Measurements from ENCODE around the gene C1orf116. TPM values are rescaled to one million over a fixed set of nuclear protein-coding genes. Genes with fewer than 3 reads are reported as not detected.

The C1orf116 gene
- total RNA-seq, 2 experiments from 2014 or later: not detected

DNA sequence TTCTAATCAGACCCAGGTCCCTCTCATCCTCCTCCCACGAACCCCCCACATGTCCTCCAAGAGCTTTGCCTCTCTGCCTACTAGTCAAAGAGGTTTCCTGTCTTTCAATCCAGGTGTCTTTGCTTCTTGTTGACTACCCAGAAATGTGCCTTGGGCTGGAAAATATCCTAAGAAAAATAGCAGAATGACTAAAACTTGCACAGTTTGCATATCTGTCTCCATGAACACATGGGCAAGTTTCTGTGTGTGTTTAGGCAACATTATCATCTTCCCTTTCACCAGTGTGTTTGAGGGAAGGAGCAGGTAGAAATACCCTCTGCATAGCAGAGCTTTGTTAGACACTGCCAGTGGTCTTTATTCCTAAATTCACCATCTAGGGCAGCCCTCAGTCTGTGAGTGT, 1.5 kb downstream of the C1orf116 start:
- no peak overlapping the region for H3K27ac Mint-ChIP-seq
- peaks cover 49% of the 10 kb centered on the region for H3K27me3 Mint-ChIP-seq
- no peaks in the 10 kb centered on the region for H3K4me1 Mint-ChIP-seq (ENCODE audit: low read depth)
- CTCF ChIA-PET: interaction anchor here (0.8 kb wide), 1 partner anchor 22 kb away, joined by 3 read pairs; the partner anchor contains the start of gene PFKFB2
- H3K9me3 Mint-ChIP-seq: no peaks in the 10 kb centered on the region
- POLR2A ChIA-PET: no interaction called here
- no peak overlapping the region for H3K4me3 Mint-ChIP-seq
- intact Hi-C loops (cut with micrococcal nuclease): no loop called here
- no peaks in the 10 kb centered on the region for H3K36me3 Mint-ChIP-seq
- no peak for DNase-seq

DNA sequence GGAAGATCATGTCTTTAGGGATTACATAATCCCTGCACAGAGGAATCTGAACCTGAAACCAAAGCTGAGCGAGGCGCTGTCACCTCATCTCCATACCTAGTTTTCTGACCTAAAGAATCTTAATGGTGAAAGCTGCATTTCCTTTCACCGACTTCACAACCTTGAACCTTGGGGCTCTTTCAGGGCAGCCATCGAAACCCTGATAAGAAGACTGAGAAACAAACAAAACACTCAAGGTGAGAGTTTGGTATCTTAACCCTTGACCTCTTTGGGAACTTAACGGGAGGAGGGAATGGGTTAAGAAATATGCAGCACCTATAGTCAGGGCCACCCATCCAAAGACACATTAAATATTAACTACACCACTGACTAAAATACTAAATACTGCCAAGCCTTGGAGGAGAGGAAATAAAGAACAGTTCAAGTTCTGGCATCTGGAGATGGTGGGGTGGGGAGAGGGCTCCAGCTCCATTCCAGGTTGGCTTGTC, 2.0 kb downstream of the C1orf116 start:
- Mint-ChIP-seq H3K36me3 (no peaks in the 10 kb centered on the region), H3K9me3 (no peaks in the 10 kb centered on the region), H3K27ac (no peak overlapping the region), H3K4me3 (no peak overlapping the region), H3K4me1 (ENCODE audit: low read depth) (no peaks in the 10 kb centered on the region), H3K27me3 (peaks cover 49% of the 10 kb centered on the region)
- intact Hi-C loops (cut with micrococcal nuclease): no loop called here
- CTCF ChIA-PET: no interaction called here
- POLR2A ChIA-PET: no interaction called here
- DNase-seq: no peak

DNA sequence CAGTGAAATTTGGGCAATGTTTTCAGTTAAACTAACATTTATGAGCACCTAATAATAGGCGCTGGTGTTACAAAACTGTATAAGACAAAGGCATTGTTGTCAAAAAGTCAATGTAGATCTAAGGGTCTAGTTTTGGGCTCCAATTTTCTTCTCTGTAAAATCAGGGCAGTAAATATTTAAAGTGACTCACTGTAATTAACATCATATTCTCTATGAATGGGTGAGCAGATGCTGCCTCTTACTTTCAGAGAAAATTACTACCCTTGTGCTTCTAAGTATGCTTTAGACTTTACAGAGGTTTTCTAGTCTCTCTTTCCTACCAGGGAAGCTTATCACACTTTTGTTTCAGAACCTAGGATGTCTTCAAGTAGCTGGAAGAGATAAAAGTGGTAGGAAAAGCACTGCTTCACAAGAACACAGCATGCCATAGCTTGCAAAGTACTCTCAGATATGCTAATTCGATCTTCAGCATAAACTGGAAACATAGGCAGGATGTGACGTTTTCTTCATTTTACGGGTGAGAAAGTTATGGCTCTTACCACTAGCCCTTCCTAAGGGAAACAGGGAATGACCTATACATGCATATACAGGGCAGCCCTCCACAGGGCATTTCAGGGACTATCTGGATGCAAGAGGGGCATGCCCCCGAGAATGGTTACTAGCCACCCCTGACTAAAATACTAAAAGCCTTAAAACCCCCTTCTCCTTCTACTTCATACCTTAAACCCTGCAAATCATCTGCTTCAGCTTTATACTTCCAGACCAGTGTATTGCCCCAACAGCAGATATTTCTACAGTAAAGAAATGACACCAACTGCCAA, 2.6 kb downstream of the C1orf116 start:
- H3K36me3 Mint-ChIP-seq: no peaks in the 10 kb centered on the region
- DNase-seq: no peak
- intact Hi-C loops (cut with micrococcal nuclease): no loop called here
- peaks cover 47% of the 10 kb centered on the region for H3K27me3 Mint-ChIP-seq
- H3K9me3 Mint-ChIP-seq: no peaks in the 10 kb centered on the region
- no peak overlapping the region for H3K27ac Mint-ChIP-seq
- H3K4me1 Mint-ChIP-seq (ENCODE audit: low read depth): no peaks in the 10 kb centered on the region
- POLR2A ChIA-PET: no interaction called here
- H3K4me3 Mint-ChIP-seq: no peak overlapping the region
- CTCF ChIA-PET: interaction anchor here (1.1 to 1.3 kb wide), 2 partner anchors 20 to 46 kb away, joined by 3 read pairs; no protein-coding TSS in a partner anchor

DNA sequence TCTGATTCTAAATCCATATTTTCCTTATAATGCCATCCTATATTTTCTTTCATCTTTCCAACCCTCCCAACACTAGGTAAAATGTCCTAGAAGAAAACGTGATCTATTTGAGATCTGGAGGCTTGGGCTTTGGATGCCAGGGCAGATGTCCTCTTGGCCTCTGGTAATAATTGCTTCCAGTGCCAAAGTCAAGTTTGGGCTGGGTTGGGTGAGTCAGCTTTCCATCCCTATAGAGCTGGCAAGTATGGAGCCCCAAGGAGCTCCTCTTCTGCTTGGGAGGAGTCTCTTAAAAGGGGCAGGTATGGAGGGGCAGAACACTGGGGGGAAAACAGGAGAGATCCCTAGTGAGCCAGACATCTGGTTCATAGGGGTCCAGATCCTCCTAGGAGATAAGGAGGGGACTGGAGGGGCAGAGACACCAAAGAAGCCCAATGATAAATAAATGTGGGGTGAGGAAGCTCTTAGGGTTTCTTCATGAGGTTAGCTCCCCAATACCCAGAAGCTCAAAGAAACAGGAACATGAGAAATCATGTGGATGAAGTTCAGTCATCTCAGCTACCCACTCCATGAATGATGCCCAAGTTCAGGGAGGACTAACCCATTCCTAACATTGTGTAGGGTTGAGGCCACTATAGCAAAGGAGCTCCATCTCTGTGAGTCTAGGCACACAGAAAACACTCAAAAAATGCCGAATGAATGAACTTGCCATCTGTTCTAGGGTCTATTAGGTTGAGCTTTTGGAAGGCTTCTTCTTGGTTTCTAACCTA, 3.5 kb downstream of the C1orf116 start:
- Mint-ChIP-seq H3K9me3 (no peaks in the 10 kb centered on the region), H3K4me3 (no peak overlapping the region), H3K4me1 (ENCODE audit: low read depth) (no peaks in the 10 kb centered on the region), H3K27me3 (peaks cover 46% of the 10 kb centered on the region), H3K36me3 (no peaks in the 10 kb centered on the region), H3K27ac (no peak overlapping the region)
- no peak for DNase-seq
- intact Hi-C loops (cut with micrococcal nuclease): no loop called here
- CTCF ChIA-PET: interaction anchor here (1.1 to 1.3 kb wide), 2 partner anchors 21 to 45 kb away, joined by 3 read pairs; no protein-coding TSS in a partner anchor
- POLR2A ChIA-PET: interaction anchor here (0.6 kb wide), 1 partner anchor 611 kb away, joined by 5 read pairs; no protein-coding TSS in a partner anchor

DNA sequence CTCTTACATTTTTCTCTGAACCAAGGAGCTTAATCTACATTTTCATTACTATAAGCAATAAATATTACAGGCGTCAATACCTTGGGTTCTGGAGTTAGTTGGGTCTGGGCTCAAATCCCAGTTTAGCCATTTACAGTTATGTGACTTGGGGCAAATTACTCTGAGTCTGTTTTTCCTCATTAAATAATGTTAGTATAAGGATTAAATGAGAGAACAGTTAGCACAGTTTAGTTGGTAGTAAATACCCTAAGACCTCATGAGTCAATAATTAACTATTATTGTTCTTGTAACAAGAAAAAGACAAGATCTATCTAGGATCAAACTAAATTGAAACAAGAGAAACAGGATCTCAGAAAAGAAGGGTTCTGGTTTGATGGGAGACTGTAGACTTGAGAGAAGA, 4.6 kb downstream of the C1orf116 start:
- no peaks in the 10 kb centered on the region for H3K36me3 Mint-ChIP-seq
- CTCF ChIA-PET: interaction anchor here (0.5 kb wide), 1 partner anchor 537 kb away, joined by 3 read pairs; no protein-coding TSS in a partner anchor
- intact Hi-C loops (cut with micrococcal nuclease): no loop called here
- H3K27ac Mint-ChIP-seq: no peak overlapping the region
- POLR2A ChIA-PET: no interaction called here
- DNase-seq: no peak
- H3K9me3 Mint-ChIP-seq: no peaks in the 10 kb centered on the region
- no peak overlapping the region for H3K4me3 Mint-ChIP-seq
- H3K27me3 Mint-ChIP-seq: peaks cover 44% of the 10 kb centered on the region
- no peaks in the 10 kb centered on the region for H3K4me1 Mint-ChIP-seq (ENCODE audit: low read depth)

DNA sequence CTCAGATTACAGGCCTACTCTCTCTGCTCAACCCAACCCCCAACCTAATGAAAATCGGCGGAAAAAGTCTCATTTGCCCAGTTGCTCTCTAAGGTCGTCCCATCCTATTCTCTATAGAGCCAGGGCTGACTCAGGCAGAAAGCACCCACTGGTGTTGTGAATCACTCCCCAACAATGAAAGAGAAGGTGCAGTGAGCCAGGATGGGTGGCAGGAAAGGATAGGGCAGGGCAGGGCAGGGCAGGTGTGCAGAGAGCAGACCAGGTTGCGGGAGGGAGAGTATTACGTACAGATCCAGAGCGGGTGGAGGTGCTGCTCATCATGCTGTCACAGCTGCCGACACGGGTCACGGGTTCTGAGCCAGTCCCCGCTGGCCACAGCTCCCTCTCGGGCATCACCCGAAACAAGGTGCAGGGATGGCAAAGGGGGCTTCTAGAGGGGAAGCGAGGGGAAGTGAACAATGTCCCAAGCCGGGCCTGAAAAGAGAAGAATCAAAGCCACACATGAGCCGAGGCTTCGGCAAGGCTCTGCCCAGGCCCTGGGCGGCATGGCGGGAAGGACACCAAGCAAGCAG, 5.3 kb downstream of the C1orf116 start:
- intact Hi-C loops (cut with micrococcal nuclease): no loop called here

DNA sequence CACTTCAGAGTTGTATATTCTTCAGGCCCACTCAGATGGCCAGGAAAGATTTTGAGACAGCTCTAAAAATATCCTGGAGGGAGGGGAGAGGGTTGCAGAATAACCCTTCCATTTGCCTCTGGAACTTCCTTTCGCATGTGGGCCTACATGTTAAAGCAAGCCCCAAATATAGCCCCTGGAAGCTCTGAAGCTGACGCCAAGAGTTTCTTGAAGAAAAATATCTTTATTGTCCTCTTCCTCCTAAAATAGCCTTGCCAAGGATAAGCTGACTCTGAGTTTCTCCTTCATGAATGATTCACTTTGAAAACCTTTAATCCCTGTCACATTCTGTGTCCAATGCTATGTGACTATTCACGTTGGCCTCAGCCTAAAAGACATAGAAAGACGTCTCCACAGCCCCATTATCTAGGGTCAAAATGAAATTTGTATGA, 6.4 kb downstream of the C1orf116 start:
- intact Hi-C loops (cut with micrococcal nuclease): no loop called here
- ChIA-PET POLR2A (no interaction called here), CTCF (interaction anchor here (1.1 kb wide), 1 partner anchor 379 kb away, joined by 5 read pairs; no protein-coding TSS in a partner anchor)
- Mint-ChIP-seq H3K9me3 (no peaks in the 10 kb centered on the region), H3K4me1 (ENCODE audit: low read depth) (no peaks in the 10 kb centered on the region), H3K4me3 (no peak overlapping the region), H3K27ac (no peak overlapping the region), H3K27me3 (peaks cover 32% of the 10 kb centered on the region), H3K36me3 (no peaks in the 10 kb centered on the region)
- no peak for DNase-seq

More for the DNA sequence above, 5.3 kb downstream of the C1orf116 start:
- ChIA-PET POLR2A (no interaction called here), CTCF (no interaction called here)
- Mint-ChIP-seq H3K4me1 (ENCODE audit: low read depth) (no peaks in the 10 kb centered on the region), H3K4me3 (no peak overlapping the region), H3K36me3 (no peaks in the 10 kb centered on the region), H3K27ac (no peak overlapping the region), H3K27me3 (peaks cover 44% of the 10 kb centered on the region), H3K9me3 (no peaks in the 10 kb centered on the region)
- no peak for DNase-seq

DNA sequence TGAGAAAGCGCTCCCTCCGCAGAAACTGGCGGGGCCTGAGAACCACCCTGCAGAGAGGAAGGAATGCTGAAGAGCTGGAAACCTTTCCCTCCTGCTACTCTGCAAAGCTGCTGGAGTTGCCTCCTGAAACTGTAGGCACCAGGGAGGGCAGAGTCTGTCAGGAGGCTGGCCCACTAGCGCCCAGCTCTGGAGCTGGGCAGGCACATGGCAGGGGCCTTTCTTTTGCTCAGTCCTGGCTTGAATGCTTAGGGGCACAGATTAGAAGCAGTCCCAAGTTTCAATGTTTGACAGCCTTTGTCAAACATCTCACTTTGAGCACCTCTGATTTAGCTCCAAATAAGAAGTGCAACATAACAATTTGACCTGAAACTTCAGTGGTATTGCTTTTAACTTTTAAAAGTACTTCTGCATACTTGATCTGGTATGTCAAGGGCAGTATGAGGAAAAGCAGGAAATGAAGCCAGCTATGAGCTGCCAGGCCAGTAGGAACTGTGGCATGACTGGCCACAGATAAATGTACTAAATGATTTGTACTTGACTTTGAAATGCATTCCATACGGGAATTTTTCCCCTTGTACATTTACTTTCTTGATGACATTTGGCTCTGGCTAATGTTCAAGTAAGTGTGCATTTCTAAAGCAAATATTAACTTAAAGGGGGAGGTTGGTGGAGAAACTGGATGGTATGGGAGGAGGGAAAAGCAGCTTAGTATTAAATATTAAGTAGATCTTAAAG, 7.2 kb downstream of the C1orf116 start:
- no peak overlapping the region for H3K27ac Mint-ChIP-seq
- CTCF ChIA-PET: interaction anchor here (1.1 kb wide), 1 partner anchor 379 kb away, joined by 5 read pairs; no protein-coding TSS in a partner anchor
- intact Hi-C loops (cut with micrococcal nuclease): no loop called here
- no peaks in the 10 kb centered on the region for H3K4me1 Mint-ChIP-seq (ENCODE audit: low read depth)
- no peaks in the 10 kb centered on the region for H3K36me3 Mint-ChIP-seq
- DNase-seq: no peak
- H3K27me3 Mint-ChIP-seq: peaks cover 27% of the 10 kb centered on the region
- no peaks in the 10 kb centered on the region for H3K9me3 Mint-ChIP-seq
- POLR2A ChIA-PET: no interaction called here
- H3K4me3 Mint-ChIP-seq: no peak overlapping the region

DNA sequence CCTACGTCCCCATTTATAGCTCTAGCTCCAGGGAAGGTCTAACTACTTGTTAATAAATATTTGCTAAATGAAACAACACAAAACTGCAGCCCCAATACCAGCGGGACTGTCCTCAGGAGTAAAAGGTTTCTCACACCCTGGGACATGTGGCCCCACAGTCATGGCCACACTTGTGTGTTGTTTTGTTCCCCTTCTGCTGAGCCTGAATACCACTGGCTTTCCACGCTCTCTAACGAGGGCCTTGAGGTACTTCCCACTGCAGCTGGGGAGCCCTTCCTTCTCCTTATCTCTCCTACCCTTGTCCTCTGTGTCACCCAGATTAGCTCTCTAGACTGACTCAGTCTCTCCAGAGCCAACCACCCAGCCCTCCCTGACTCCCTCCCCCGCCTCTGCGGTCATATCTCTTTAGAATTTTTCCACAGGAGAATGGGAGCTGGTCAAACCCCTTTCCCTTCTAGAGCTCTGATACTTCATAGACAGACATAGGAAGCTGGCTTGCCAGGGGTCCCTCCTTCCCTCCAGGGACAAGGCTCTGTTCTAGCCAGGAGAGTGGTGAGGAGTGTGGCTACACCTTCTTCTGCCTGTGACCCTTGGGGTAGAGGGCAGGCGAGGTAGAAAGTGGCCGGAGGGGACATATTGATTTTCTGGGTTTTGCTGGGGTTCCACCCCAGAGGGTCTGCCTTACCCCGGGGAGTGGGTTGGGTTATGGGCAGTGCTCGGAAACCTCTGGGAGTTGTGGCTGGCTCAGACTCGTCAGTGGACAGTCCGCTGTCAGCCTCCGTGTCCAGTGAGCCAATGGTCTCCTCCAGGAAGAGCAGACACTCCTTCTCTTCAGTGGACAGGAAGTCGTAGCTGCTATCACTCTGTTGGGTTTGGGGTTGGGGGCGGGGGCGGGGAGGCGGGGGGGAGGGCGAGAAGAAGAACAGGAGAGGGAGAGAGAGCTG, 8.1 kb downstream of the C1orf116 start:
- peak; percentile 22 for DNase-seq
- Mint-ChIP-seq H3K36me3 (no peaks in the 10 kb centered on the region), H3K4me1 (ENCODE audit: low read depth) (no peaks in the 10 kb centered on the region), H3K27ac (no peak overlapping the region), H3K27me3 (peaks cover 20% of the 10 kb centered on the region), H3K9me3 (no peaks in the 10 kb centered on the region), H3K4me3 (no peak overlapping the region)
- CTCF ChIA-PET: no interaction called here
- intact Hi-C loops (cut with micrococcal nuclease): no loop called here
- POLR2A ChIA-PET: no interaction called here

DNA sequence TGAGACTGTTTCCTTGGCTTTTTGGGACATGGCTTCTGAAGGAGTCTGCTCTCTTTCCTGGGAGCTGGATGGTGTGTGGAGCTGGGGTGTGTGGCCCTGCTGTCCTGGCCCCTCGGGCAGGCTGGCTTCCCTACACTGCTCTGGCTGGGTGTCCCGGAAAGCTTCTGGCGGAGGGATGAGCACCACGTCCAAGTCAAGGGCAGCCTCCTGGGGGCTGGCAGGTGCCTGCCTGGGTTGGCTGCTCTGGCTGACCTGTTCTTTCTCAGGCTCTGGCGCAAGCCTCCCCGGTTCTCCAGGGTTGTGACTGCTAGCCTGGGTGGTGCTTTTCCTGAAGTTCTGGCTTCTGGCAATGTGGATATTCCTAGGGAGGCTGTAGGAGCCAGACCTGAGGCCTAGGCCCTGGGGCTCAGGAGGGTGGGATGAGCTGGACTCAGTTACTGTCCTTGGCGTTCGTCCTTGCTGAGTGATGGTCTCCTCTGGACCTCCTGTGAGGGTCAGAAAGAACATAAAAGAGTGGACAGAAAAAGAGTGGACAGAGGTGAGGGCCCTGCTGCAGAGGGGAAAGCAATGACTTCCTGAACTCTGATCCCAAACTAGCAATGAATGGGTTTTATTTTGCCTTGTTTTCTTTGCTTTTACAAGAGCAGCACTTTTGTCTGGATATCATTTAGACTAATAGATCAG, 9.4 kb downstream of the C1orf116 start:
- CTCF ChIA-PET: no interaction called here
- POLR2A ChIA-PET: no interaction called here
- no peaks in the 10 kb centered on the region for H3K4me1 Mint-ChIP-seq (ENCODE audit: low read depth)
- no peak overlapping the region for H3K4me3 Mint-ChIP-seq
- no peaks in the 10 kb centered on the region for H3K9me3 Mint-ChIP-seq
- peaks cover 15% of the 10 kb centered on the region for H3K27me3 Mint-ChIP-seq
- intact Hi-C loops (cut with micrococcal nuclease): no loop called here
- H3K27ac Mint-ChIP-seq: no peak overlapping the region
- no peak for DNase-seq
- H3K36me3 Mint-ChIP-seq: no peaks in the 10 kb centered on the region
